Fibroblast of peridontal ligament (primary cell): ENCODE data around the gene FIS1.
"Not testable (repeated sequence)": the region's sequence is repeated elsewhere in the genome, so short reads cannot be mapped to it uniquely, and the experiment has no call there.

ENCODE experiments used
- DNase-seq: peaks from one replicate; pipeline ENCODE4 v3.0.0-alpha.2; 2010; ENCODE audit errors: extremely low read depth

FIS1 gene

GRCh38 chr7:101258243-101258731 lies 13.4 kb upstream of the FIS1 start:
- DNase-seq: no peak

- no peak for DNase-seq
These were observed 10.9 kb upstream of the FIS1 start for GRCh38 chr7:101255796-101256195.

GRCh38 chr7:101253199-101253598 lies 8.3 kb upstream of the FIS1 start:
- not testable (repeated sequence) for DNase-seq

GRCh38 chr7:101251871-101252659 lies 7.2 kb upstream of the FIS1 start:
- DNase-seq: peak; percentile 97

- DNase-seq: no peak
These were observed 5.4 kb upstream of the FIS1 start for GRCh38 chr7:101250324-101250723.

GRCh38 chr7:101248276-101248675 lies 3.4 kb upstream of the FIS1 start:
- DNase-seq: no peak

GRCh38 chr7:101245147-101245668 lies 327 bp upstream of the FIS1 start:
- DNase-seq: no peak

- peak; percentile 35 for DNase-seq
These were observed 1.1 kb downstream of the FIS1 start for GRCh38 chr7:101243646-101244374.

GRCh38 chr7:101241443-101242349 lies 3.2 kb downstream of the FIS1 start:
- no peak for DNase-seq

GRCh38 chr7:101241015-101241363 lies 3.9 kb downstream of the FIS1 start:
- DNase-seq: no peak

GRCh38 chr7:101240226-101241014 lies 4.5 kb downstream of the FIS1 start:
- no peak for DNase-seq

- no peak for DNase-seq
These were observed 5.0 kb downstream of the FIS1 start for GRCh38 chr7:101239951-101240220.

GRCh38 chr7:101239191-101239950 lies 5.5 kb downstream of the FIS1 start:
- no peak for DNase-seq

GRCh38 chr7:101238226-101239182 lies 6.4 kb downstream of the FIS1 start:
- no peak for DNase-seq

GRCh38 chr7:101237206-101238067 lies 7.4 kb downstream of the FIS1 start, which contains the start of gene CLDN15:
CLDN15 (minus strand) TSS chr7:101237802; CDS start chr7:101237581, 221 bp downstream.
- peak; percentile 13 for DNase-seq

GRCh38 chr7:101236292-101236835 lies 8.5 kb downstream of the FIS1 start:
- no peak for DNase-seq

GRCh38 chr7:101235522-101235921 lies 9.4 kb downstream of the FIS1 start:
- no peak for DNase-seq

GRCh38 chr7:101235050-101235449 lies 9.8 kb downstream of the FIS1 start:
- DNase-seq: no peak
